Measurements from ENCODE around the gene PODXL.

DNA sequence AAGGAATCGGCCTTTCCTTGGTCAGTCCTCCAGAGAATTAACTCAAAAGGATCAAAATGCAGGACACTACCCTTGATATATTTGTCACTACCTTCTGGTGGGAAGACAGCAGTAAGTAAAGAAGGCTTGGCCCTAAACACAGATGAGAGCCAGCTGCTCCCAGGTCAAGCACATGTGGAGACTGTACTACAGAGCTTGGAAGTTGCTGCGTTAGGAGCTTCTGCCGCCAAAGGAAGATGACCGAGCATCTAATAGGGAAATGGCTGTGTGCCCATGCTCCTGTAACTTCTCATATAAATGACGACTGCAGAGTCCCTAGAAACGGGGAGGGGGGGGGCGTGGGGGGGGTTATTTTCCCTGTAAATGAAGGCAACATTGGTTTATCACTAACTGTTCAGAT, 59.0 kb downstream of the PODXL start:
- TF ChIP-seq, protein P1, sequence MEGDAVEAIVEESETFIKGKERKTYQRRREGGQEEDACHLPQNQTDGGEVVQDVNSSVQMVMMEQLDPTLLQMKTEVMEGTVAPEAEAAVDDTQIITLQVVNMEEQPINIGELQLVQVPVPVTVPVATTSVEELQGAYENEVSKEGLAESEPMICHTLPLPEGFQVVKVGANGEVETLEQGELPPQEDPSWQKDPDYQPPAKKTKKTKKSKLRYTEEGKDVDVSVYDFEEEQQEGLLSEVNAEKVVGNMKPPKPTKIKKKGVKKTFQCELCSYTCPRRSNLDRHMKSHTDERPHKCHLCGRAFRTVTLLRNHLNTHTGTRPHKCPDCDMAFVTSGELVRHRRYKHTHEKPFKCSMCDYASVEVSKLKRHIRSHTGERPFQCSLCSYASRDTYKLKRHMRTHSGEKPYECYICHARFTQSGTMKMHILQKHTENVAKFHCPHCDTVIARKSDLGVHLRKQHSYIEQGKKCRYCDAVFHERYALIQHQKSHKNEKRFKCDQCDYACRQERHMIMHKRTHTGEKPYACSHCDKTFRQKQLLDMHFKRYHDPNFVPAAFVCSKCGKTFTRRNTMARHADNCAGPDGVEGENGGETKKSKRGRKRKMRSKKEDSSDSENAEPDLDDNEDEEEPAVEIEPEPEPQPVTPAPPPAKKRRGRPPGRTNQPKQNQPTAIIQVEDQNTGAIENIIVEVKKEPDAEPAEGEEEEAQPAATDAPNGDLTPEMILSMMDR (IDR thresholded peaks at IDR 0.05; ENCODE audit: insufficient read depth, low read length, poor library complexity, severe bottlenecking), result no peak
- no peak for TF ChIP-seq EZH2phosphoT487 (conservative IDR thresholded peaks at IDR 0.05; ENCODE audit: low read length)

Measured in SU-DHL-6 (cell line).